HUES48 (cell line): ENCODE data around the gene MYMK.

Source experiments
- H3K27ac ChIP-seq: one replicate; pipeline ENCODE4 v1.7.0; 2013; ENCODE audit warnings: low read depth, low read length, inconsistent platforms
- H3K27me3 ChIP-seq: 2 replicates; pipeline ENCODE4 v1.6.1; 2013; ENCODE audit warnings: mild to moderate bottlenecking, low read length; ENCODE audit not compliant: control insufficient read depth, insufficient read depth
- H3K36me3 ChIP-seq: 2 replicates; pipeline ENCODE4 v1.6.1; 2013; ENCODE audit warnings: low read length; ENCODE audit not compliant: control insufficient read depth, insufficient read depth
- H3K4me1 ChIP-seq: 2 replicates; pipeline ENCODE4 v1.6.1; 2013; ENCODE audit warnings: mild to moderate bottlenecking, low read length; ENCODE audit not compliant: control insufficient read depth, insufficient read depth
- H3K4me3 ChIP-seq: 2 replicates; pipeline ENCODE4 v1.5.1; 2013; ENCODE audit warnings: mild to moderate bottlenecking, low read depth, low read length
- H3K9ac ChIP-seq: 2 replicates; pipeline ENCODE4 v1.6.1; 2013; ENCODE audit warnings: mild to moderate bottlenecking, low read depth, low read length, moderate library complexity
- H3K9me3 ChIP-seq: 2 replicates; pipeline ENCODE4 v1.6.1; 2013; ENCODE audit warnings: low read length; ENCODE audit not compliant: control insufficient read depth, insufficient read depth

MYMK gene

DNA sequence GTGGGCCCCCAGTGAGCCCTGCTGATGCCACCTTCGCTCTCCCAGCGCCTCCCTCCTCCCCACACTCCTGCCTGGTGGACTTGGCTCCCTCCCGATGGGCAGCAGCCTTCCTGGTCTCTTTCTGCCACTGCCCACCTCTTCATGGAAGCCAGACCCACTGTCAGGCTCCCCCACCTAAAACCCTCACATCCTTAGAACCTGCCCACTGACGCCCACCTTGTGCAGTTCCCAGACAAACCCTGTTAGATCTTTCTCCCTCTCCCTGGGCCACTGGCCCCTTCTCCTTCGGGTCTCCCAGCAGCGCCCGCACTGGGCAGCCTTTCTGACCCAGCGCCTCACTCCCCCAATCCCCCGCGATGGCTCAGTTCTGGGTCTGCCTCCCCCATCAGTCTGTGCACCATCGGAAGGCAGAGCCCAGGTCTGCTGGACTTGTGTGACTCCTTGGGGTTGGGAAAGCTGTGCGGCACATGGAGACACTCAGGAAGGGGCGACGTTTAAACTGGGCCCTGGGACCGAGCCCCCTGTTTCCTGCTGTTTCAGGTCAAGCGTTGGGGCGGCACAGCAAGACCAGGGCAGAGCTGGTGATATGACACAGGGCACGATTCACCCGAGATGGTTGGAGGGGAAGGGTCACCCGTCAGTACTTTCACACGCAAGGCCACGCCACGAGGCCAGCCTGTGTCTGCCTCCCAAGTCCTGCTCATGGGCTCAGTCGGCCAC is 17.4 kb downstream of the MYMK start:
- H3K36me3 ChIP-seq = no peaks in the 10 kb centered on the region
- H3K4me1 ChIP-seq = peaks cover 12% of the 10 kb centered on the region
- no peak overlapping the region for H3K9ac ChIP-seq
- H3K27me3 ChIP-seq = no peaks in the 10 kb centered on the region
- no peaks in the 10 kb centered on the region for H3K9me3 ChIP-seq
- no peak overlapping the region for H3K27ac ChIP-seq
- no peak overlapping the region for H3K4me3 ChIP-seq

DNA sequence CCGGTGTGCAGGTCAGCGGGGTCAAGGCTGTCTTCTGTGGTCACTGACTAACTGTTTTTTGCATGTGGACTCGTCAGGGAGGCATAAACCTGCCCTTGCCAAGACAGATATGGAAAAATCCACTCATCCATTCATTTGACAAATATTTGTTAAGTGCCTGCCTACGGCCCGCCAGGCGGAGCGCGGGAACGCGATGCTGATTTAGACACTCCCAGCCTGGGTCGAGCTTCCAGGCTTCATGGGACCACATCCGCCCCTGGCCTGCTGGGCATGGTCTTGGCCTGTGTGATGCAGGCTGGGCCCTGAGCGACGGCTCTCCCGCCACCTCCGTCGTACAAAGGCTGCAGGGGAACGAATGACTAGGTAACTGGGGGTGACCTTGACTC is 18.1 kb downstream of the MYMK start:
- H3K36me3 ChIP-seq = no peaks in the 10 kb centered on the region
- no peak overlapping the region for H3K27ac ChIP-seq
- no peak overlapping the region for H3K9ac ChIP-seq
- H3K4me1 ChIP-seq = peaks cover 12% of the 10 kb centered on the region
- H3K4me3 ChIP-seq = no peak overlapping the region
- peaks cover 3% of the 10 kb centered on the region; the same call in 1 of the 2 replicates for H3K9me3 ChIP-seq
- H3K27me3 ChIP-seq = no peaks in the 10 kb centered on the region

DNA sequence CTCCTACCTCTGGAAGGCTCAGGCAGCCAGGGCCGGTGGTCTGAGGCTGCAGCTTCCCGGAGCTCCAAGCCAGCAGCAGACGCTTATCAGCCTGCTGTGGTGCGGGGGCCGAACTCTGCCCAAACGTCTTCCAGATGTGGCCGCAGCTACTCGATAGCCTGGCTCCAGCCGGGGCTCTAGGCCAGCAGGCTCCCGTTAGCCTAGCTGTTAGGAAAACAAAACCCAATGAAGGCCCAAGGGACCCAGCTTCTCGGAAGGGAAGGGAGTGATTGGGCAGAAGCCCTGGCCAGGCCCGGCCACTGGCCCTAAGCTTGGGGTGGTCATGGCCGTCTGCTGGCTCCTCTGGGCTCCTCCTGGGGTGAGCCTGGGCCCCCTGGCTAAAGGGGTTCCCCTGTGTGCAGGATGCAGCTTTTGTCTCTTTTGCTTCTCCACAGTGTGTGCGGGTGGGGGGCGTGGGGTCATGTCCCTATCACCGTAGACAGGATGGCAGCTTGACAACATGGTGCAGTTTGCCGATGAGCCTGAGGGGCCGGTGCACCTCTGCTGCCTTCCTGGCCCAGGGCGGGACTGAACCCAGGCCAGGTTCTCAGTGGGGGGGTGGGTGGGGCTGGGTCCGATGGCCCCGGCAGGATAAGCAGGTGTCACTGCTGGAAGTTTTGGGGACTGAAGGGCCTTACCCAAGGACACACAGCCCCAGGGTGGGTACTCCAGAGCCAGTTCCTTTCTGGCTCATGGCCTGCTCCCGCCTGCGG is 18.7 kb downstream of the MYMK start:
- no peak overlapping the region for H3K4me3 ChIP-seq
- H3K4me1 ChIP-seq = peaks cover 12% of the 10 kb centered on the region
- no peak overlapping the region for H3K27ac ChIP-seq
- peaks cover 3% of the 10 kb centered on the region; the same call in 1 of the 2 replicates for H3K9me3 ChIP-seq
- H3K36me3 ChIP-seq = no peaks in the 10 kb centered on the region
- H3K9ac ChIP-seq = no peak overlapping the region
- H3K27me3 ChIP-seq = no peaks in the 10 kb centered on the region

DNA sequence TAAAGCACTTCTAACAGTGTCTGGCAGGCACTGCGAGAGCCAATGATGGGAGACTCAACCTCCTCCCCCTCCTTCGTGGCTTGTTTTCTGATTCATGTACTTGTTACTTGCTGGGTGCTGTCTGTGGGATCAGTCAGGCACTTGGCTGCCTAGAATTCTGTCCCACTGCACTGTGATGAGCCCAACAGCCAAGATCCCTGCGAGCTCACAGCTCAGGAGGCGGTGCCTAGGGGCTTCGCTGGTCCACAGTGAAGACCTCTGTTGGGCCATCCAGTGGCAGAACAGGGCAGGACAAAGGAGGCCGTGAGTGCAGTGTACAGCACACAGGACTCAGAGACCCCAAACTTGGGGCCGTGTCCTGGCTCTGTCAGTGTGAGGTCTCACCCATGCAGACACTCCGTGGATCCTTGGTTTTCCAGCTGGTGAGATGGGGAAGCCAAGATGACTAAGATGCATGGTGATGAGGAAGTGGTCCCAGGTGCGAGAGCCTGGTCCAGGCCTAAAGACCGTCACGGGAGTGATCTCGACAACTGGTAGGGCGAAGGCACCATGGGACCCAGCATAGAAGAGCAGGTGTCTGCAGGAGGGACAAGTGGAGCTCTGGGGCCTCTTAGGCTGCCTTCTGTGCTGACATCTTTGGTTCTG is 19.5 kb downstream of the MYMK start:
- Histone ChIP-seq H3K36me3 (no peaks in the 10 kb centered on the region), H3K4me1 (peaks cover 12% of the 10 kb centered on the region), H3K27ac (no peak overlapping the region), H3K27me3 (no peaks in the 10 kb centered on the region), H3K9ac (no peak overlapping the region), H3K9me3 (peaks cover 3% of the 10 kb centered on the region; the same call in 1 of the 2 replicates), H3K4me3 (no peak overlapping the region)

DNA sequence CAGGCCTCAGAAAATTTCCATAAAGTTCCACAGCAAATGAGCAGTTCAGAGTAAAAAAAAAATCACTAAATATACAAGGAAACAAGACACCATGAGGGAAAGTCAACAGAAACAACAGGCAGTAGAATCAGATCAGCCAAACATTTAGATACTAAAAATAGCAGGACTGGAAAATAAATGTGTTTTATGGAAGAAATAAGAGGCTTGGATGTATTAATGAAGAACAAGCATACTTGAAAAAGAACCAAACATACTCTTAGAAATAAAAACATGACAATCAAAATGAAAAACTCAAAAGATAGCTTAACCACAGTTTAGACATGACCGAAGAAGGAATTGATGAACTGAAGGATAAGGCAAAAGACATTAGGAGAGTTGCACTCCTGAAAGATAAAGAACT is 22.6 kb downstream of the MYMK start:
- peaks cover 3% of the 10 kb centered on the region; the same call in 1 of the 2 replicates for H3K9me3 ChIP-seq
- H3K27ac ChIP-seq = no peak overlapping the region

DNA sequence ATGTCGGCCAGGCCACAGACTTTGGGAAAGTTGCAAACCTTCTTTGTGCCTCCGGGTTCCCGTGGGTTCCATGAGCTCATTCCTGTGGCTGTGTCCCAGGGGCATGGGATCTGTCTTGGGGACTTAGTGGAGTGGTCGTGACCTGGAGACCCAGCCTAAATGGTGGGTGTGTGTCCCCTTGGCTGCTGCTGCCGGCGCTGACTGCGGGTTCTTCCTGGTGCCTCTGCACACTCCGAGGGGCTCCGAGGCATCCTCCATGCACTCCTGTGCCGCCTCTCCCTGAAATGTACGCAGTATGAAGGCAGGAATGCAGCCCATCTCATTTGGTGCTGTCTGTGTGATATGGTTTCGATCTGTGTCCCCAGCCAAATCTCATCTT is 24.9 kb downstream of the MYMK start:
- H3K9ac ChIP-seq = no peak overlapping the region
- no peak overlapping the region for H3K4me3 ChIP-seq
- no peaks in the 10 kb centered on the region for H3K27me3 ChIP-seq
- H3K9me3 ChIP-seq = peaks cover 3% of the 10 kb centered on the region; the same call in 1 of the 2 replicates
- H3K4me1 ChIP-seq = no peaks in the 10 kb centered on the region
- H3K27ac ChIP-seq = no peak overlapping the region
- H3K36me3 ChIP-seq = no peaks in the 10 kb centered on the region

More for the DNA sequence above, 22.6 kb downstream of the MYMK start:
- no peaks in the 10 kb centered on the region for H3K27me3 ChIP-seq
- H3K36me3 ChIP-seq = no peaks in the 10 kb centered on the region
- no peak overlapping the region for H3K4me3 ChIP-seq
- no peaks in the 10 kb centered on the region for H3K4me1 ChIP-seq
- H3K9ac ChIP-seq = no peak overlapping the region

DNA sequence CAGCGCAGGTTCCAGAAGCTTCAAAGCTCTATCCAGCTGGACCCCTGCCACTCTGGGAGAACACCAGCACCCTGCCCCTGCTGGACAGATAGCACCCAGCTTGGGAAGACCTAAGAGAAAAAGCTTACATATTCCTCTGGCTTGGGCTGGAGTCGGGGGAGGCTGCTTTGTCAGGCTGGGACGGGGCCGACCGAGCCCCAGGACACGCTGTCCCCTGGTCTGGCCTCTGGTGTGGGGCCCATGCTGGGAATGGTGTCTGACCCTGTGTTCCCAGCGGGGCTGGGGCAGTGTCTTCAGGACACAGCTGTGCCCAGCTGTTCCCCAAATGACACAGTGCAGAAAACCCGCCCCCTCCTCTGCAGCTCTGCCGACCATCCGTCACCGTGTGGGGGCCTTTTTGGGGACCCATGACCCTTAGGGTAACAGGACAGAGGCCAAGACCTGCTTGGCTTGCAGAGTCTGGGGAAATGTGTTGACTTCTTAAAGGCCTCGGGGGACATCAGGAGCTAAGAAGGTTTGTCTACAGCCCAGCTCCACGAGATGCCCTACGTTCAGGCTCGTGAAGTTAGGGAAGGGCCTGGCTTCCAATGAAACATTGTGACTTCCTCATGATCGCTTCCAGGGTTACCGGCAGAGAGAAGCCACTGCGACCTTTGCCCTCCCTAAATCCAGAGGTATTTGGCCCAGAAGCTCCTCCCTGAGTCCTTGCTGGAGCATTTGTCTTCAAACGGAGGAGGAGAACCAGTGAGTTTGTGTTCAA is 25.4 kb downstream of the MYMK start:
- no peaks in the 10 kb centered on the region for H3K36me3 ChIP-seq
- no peaks in the 10 kb centered on the region for H3K4me1 ChIP-seq
- H3K9ac ChIP-seq = no peak overlapping the region
- no peak overlapping the region for H3K27ac ChIP-seq
- H3K9me3 ChIP-seq = peaks cover 3% of the 10 kb centered on the region; the same call in 1 of the 2 replicates
- H3K27me3 ChIP-seq = no peaks in the 10 kb centered on the region
- no peak overlapping the region for H3K4me3 ChIP-seq

DNA sequence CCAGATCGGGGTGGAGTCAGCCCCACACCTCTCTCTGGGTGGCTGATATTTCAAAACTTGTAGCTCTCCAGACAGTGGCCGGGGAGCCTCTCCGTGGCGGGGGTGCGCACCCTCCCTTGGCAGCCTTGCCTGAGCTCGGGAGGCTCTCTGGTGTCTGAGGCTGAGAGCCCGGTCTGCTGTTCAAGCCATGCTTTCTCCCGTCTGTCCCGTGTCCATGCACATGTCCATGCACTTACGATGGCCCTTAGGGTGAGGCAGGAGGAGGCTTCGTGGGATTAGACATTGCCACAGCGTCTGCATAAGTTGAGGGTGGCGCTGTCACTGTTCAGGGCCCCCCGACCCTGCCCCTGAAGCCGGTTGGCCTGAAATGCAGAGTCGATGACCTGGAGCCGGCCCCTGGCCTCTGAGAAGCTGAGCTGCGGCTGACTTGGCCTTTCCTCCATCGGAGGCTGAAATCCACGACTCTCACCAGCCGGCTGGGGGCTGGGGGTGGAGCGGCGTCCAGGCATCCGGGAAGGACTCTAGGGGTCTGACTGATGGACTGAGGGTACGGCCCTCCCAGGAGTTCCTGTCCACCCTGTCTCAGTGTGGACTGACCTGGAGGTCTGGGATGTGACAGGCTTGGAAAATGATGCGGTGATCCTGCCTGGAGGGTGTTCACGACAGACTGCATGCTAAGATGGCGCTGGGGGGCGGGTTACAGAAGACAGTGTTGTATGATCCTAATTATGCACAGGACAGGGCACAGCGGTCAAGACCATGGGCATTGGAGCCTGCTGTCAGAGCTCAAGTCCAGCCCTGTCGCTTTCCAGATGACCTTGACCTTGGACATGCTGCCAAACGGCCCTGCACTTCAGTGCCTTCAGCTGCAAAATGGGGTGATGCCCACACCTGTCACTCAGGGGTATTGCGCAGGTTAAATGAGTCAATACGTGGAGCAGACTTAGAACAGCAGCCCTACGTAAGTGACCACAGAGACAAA is 27.6 kb downstream of the MYMK start:
- Histone ChIP-seq H3K4me1 (no peaks in the 10 kb centered on the region), H3K27ac (no peak overlapping the region), H3K9me3 (peaks cover 3% of the 10 kb centered on the region; the same call in 1 of the 2 replicates), H3K27me3 (no peaks in the 10 kb centered on the region), H3K9ac (no peak overlapping the region), H3K4me3 (no peak overlapping the region), H3K36me3 (no peaks in the 10 kb centered on the region)

DNA sequence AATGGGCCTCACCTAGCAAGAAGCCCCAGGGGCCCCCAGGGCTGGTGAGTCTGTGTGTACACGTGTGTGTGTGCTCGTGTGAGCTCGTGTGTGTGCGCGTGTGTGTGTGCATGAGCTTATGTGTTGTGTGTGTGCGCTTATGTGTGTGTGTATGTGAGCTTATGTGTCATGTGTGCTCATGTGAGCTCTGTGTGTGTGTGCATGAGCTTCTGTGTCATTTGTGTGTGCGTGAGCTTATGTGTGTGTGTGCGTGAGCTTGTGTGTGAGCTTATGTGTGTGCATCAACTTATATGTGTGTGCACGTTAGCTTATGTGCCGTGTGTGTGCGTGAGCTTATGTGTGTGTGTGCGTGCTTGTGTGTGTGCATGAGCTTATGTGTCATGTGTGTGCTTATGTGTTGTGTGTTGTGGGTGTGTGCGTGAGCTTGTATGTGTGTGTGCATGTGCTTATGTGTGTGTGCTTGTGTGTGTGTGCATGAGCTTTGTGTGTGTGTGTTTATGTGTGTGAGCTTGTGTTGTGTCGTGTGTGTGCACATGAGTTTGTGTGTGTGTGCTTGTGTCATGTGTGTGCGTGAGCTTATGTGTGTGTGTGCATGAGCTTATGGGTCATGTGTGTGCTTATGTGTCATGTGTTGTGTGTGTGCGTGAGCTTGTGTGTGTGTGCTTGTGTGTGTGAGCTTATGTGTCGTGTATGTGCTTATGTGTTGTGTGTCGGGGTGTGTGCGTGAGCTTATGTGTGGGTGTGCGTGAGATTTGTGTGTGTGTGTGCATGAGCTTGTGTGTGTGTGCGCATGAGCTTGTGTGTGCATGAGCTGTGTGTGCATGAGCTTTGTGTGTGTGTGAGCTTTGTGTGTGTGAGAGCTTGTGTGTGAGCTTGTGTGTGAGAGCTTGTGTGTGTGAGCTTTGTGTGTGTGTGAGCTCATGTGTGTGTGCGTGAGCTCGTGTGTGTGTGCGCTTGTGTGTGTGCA is 29.1 kb downstream of the MYMK start:
- H3K36me3 ChIP-seq = no peaks in the 10 kb centered on the region
- no peaks in the 10 kb centered on the region for H3K9me3 ChIP-seq
- H3K27ac ChIP-seq = no peak overlapping the region
- H3K9ac ChIP-seq = no peak overlapping the region
- no peaks in the 10 kb centered on the region for H3K27me3 ChIP-seq
- H3K4me3 ChIP-seq = no peak overlapping the region
- H3K4me1 ChIP-seq = no peaks in the 10 kb centered on the region
